GM23248 (cell line): ENCODE measurements around the gene OAS1.

Source experiments
- EZH2 ChIP-seq: fragments of 200-600 bp; sonication (generic); IDR thresholded peaks from 2 replicates; pipeline ENCODE4 v1.6.1; 2018; ENCODE audit warnings: antibody characterized with exemption, mild to moderate bottlenecking; ENCODE audit not compliant: insufficient read depth, poor library complexity, severe bottlenecking
- EZH2phosphoT487 ChIP-seq: fragments of 200-600 bp; sonication (generic); IDR thresholded peaks from 2 replicates; pipeline ENCODE4 v1.6.1; 2018; ENCODE audit warnings: antibody characterized with exemption, moderate library complexity, mild to moderate bottlenecking, low read depth; ENCODE audit not compliant: insufficient read depth

DNA sequence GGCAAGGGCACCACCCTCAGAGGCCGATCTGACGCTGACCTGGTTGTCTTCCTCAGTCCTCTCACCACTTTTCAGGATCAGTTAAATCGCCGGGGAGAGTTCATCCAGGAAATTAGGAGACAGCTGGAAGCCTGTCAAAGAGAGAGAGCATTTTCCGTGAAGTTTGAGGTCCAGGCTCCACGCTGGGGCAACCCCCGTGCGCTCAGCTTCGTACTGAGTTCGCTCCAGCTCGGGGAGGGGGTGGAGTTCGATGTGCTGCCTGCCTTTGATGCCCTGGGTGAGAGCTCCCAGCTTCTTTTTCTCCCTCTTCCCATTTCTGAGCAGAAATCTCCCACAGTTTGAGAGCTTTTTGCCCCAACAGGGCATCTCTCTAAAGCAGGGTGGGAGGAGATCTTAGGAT, 1.8 kb downstream of the OAS1 start:
- no peak for TF ChIP-seq EZH2
- TF ChIP-seq EZH2phosphoT487, result no peak
